ENCODE measurements around the gene WDR48.

Gene WDR48

DNA sequence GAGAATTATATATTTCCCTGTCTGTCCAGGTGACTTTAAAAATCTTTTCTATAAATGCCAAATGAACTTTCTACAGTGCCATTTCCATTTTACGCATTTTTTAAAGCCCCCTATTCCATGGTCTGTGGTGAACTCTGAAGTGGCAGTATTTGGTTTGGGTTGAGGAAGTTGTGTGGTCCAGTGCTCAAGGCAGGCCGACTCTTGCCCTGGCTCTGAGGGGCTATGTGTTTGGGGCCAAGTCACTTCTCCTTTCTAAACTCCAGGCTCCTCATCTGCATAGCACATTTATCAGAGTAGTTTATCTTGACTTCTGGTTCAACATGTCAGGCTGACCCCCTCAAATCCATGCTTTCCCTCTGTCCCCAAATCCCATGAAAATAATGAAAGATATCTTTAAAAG, 69.8 kb downstream of the WDR48 start:
- DNase-seq (ENCODE audit: low read depth, low spot score) = no peak

GRCh38 chr3:39122813-39123212, 71.0 kb downstream of the WDR48 start:
- no peak for DNase-seq (ENCODE audit: low read depth, low spot score)

DNA sequence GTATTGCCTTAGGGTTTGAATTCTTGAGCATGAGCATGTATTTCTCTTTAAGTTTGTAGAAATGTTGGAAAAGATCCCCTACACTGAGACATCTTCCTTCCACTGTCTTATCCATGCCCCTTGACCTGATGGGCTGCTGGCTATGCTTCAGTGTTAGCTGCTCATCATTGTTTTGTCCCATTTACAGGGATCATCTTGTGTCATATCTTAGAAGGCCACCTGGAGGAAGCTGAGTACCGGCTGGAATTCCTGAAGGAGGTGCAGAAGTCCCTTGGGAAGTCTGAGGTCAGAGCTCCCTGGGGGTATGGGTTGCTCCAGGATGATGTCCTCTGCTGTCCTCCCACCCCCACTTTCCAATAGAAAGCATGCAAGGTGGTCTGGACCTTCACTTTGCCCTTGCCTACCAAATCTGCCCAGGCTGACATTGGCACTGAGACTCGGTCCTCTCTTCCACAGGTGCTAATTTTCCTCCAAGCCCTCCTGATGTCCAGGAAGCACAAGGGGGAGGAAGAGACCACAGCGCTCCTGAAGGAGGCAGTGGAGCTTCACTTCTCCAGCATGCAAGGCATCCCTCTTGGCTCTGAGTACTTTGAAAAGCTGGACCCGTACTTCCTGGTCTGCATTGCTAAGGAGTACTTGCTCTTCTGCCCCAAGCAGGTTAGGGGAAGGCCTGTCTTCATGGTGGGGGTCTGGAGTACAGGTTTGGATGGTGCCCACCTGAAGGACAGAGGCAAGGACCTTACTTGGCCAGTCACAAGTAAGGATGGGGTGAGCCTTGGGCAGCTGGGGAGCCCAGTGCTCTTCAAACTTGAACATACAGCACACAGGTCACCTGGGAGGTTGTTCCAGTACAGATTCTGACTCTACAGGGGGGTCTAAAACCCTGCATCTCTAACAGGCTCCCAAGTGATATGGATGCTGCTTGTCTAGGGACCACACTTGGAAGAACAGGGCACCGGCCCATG, 73.3 kb downstream of the WDR48 start:
- no peak for DNase-seq (ENCODE audit: low read depth, low spot score)

- DNase-seq (ENCODE audit: low read depth, low spot score) = no peak
These were observed 74.2 kb downstream of the WDR48 start for GRCh38 chr3:39125841-39126500.

- DNase-seq (ENCODE audit: low read depth, low spot score) = no peak
These were observed 74.8 kb downstream of the WDR48 start for GRCh38 chr3:39126532-39127071.

DNA sequence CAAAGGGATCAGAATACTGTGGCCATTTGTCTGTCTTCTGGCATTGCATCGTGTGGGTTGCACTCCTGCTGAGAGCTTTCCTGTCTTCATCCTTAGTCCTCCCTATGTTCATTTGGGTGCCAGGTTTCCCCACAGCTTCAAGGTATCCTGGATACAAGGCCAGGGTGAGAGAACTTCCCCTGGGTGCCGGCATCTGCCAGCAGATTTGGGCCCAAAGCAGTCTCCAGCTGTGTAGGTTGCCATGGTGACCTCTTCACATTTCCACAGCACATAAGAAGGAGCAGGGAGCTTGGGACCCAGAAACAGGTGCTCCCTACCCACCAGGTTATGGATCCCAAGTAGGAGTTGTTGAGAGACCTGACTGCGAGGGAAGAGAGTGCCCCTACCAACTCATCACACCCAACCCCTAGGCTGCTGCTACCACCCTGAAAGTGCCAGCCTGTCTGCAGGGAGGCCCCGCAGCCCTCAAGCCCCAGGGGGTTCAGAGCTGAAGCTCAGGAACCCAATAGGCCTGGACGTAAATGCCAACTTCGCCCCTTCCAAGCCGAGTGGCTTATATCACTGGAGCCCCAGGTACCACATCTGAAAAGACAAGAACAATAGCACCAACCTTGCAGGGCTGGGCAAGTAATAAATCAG, 75.6 kb downstream of the WDR48 start:
- no peak for DNase-seq (ENCODE audit: low read depth, low spot score)

- no peak for DNase-seq (ENCODE audit: low read depth, low spot score)
These were observed 76.1 kb downstream of the WDR48 start for GRCh38 chr3:39127908-39128304.

DNA sequence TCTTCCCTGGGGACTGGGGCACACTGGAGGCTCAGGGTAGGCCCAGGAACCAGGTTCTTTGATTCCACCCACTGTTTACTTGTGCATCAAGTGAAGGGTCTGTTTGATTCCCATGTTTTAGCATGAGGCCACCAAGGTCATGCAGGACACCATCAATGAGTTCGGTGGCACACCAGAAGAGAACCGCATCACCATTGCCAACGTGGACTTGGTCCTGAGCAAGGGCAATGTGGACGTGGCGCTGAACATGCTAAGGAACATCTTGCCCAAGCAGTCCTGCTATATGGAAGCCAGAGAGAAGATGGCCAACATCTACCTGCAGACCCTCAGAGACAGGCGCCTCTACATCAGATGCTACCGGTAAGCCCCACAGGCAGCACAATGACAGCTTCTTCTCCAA, 77.1 kb downstream of the WDR48 start:
- no peak for DNase-seq (ENCODE audit: low read depth, low spot score)

DNA sequence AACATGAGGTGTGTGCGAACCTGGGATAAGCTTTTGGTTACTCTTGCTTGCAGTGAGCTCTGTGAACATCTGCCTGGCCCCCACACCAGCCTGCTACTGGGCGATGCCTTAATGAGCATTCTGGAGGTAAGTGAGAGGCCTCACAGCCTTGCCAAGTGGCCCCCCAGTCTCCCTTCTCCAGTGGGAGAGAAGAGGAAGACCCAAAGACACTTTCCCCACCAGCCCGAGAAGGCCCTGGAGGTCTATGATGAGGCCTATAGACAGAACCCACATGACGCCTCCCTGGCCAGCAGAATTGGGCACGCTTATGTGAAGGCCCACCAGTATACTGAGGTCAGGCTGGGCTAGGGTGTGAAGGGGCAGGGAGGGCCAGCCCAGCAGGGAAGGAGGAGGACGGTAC, 78.2 kb downstream of the WDR48 start:
- no peak for DNase-seq (ENCODE audit: low read depth, low spot score)

DNA sequence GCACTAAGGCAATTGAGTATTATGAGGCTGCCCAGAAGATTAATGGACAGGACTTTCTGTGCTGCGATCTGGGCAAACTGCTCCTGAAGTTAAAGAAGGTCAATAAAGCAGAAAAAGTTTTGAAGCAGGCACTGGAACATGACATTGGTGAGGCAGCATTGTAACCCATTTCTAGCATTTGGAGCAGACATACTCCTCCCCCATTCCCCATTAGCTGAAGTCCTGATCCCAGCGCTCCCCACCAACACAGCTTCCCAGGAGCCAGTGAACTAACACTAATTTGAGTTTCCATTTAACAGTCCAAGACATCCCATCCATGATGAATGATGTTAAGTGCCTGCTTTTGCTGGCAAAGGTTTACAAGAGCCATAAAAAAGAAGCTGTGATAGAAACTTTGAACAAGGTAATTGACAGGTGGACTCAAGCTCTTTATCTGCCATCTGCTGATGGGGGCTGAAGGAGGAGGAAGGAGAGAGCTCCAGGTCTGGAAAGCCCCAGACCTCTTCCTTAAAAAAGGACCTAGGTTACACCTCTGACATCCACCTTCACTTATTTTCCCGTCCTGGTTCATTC, 79.0 kb downstream of the WDR48 start:
- DNase-seq (ENCODE audit: low read depth, low spot score) = no peak

DNA sequence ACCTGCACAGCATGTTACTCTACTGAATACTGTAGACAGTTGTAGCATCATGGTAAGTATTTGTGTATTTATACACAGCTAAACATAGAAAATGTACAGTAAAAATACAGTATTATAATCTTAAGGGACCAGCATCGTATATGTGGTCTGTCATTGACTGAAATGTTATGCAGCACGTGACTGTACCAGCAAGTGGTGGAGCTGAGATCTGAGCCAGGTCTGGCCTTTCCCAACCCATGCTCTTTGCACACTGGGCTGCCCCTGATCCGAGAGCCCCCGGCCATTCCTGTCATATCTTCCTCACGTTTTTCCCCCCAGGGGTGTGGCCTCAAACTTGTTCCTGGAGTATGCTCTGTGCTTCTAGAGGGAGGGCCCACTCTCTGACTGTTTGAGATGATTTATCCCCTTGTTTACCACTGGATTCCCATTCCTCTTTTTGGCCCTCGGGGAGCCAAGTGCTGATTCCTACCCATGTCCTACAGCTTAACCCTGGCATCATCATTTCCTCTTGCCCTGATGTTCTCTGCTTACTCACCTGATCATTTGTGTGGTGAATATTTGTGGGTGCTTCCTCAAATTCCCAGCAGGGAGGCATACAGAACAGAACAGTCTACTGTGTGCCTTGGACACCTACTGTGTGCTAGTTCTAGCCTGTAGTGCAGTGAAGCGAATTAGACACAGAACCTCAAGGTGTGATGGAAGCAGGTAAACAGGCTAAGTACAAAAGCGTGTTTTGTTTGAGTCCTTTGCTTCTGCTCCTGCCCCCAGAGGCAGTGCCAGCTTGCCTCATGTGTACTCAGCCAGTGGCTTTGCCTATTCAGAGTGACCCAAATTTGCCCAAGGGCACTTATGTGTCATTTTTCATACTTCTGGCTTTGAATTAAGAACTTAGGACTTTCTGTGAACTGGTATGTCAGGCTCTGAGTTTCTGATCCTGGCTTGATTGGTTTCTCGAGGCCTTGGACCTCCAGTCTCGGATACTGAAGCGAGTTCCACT, 80.6 kb downstream of the WDR48 start:
- no peak for DNase-seq (ENCODE audit: low read depth, low spot score)

GRCh38 chr3:39133093-39133490, 81.3 kb downstream of the WDR48 start:
- DNase-seq (ENCODE audit: low read depth, low spot score) = no peak

GRCh38 chr3:39133822-39134221, 82.0 kb downstream of the WDR48 start:
- DNase-seq (ENCODE audit: low read depth, low spot score) = no peak

DNA sequence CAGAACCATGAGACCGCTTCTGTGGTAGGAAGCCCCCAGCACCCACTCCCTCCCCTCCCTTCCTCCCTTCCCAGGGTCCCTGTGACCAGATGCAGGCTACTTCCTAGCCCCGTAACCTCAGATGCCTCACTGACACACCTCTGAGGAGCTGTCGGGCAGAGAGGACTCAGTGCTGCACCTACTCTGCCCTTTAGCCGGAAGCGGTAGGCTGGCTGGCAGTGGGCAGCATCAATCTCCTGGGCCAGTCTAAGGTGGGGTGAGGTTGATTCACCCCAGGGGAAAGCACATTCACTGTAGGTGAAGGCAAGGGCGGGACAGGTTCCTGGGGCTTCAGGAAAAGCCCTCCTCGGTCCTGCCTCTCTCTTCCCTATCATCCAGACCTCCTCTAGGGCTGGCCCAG, 82.5 kb downstream of the WDR48 start:
- DNase-seq (ENCODE audit: low read depth, low spot score) = no peak

- no peak for DNase-seq (ENCODE audit: low read depth, low spot score)
These were observed 83.5 kb downstream of the WDR48 start for GRCh38 chr3:39135170-39135805.

- no peak for DNase-seq (ENCODE audit: low read depth, low spot score)
These were observed 85.0 kb downstream of the WDR48 start for GRCh38 chr3:39136533-39137434.

- no peak for DNase-seq (ENCODE audit: low read depth, low spot score)
These were observed 85.7 kb downstream of the WDR48 start for GRCh38 chr3:39137435-39137936.

GRCh38 chr3:39137991-39138803, 86.4 kb downstream of the WDR48 start:
- no peak for DNase-seq (ENCODE audit: low read depth, low spot score)

Measured in activated naive CD8-positive, alpha-beta T cell treated with anti-CD3 and anti-CD28 coated beads, Interleukin-2, amount 50 U/mL, for 16 hours (primary cell).